ENCODE data around the gene UNKL. TPM values are rescaled to one million over a fixed set of nuclear protein-coding genes. Genes with fewer than 3 reads are reported as not detected.

The UNKL gene
- total and polyA plus RNA-seq, 2 experiments from 2014 or later: 6.1 to 13.0 TPM

DNA sequence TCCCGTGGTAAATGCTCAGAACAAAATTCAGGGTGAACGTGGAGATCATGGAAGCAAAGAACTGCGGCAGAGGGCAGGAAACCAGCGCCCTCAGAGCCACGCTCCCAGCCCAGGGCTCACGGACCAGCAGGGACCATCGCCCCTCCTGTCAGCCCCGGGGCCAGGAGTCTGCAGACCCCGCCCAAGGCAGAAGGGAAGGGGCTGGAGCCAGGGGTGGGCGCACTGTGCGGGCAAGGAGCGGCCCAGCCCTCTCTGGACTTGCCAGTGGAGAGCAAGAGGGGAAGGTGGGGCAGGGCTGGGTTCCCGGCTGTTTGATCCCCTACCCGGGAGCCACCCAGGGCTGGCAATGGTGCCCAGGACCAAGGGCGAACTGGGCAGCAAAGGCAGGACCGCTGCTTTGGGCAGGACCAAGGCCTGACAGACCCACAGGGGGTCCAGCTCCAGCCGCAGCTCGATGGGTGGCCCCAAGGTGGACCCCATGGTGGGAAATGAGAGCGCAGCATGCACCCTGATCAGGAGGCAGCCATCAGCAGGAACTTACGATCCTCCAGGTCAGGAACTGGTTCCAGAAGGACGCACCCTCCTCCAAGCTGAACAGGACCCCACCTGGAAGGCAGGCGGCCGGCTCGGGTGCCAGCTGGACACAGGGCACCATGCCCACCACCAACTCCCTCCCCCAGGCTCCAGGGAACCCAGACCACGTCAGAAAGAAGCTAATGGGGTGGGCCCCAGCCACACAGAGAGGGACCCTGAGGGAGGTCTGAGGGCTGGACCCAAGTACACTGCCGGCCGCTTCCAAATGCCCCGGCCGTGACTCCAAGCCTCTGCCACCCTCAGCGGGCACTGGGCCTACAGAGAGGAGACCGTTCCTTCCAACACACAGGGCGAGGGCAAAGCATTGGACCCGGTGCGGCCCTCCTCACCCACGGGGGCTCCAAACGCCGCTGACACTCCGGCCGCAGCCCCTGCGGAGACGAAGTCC, 41.0 kb upstream of the UNKL start:
- no peak for DNase-seq
- no peaks in the 10 kb centered on the region for H3K4me1 ChIP-seq (ENCODE audit: insufficient read depth)
- H4K20me1 ChIP-seq (ENCODE audit: insufficient read depth): no peaks in the 10 kb centered on the region
- H3K9ac ChIP-seq: no peak overlapping the region
- H3K4me2 ChIP-seq (ENCODE audit: unreplicated experiment): no peak overlapping the region
- WGBS, 2 experiments (ENCODE audit: low coverage in 1 of 2, low lambda C conversion rate in 2 of 2, missing lambda C conversion rate in 2 of 2): 94 to 95% methylated on average over 39 to 41 of the region's 41 CpGs
- no peaks in the 10 kb centered on the region for H3K79me2 ChIP-seq (ENCODE audit: insufficient read depth)
- no peaks in the 10 kb centered on the region for H3K9me2 ChIP-seq (ENCODE audit: insufficient read depth)
- no peaks in the 10 kb centered on the region for H3K9me3 ChIP-seq (ENCODE audit: low read depth)
- no peak overlapping the region for H3K4me3 ChIP-seq
- H3K27me3 ChIP-seq (replicated peaks; ENCODE audit: insufficient read depth): no peaks in the 10 kb centered on the region
- no peak overlapping the region for H3K27ac ChIP-seq
- no peaks in the 10 kb centered on the region for H3F3A ChIP-seq (ENCODE audit: insufficient read depth)
- in situ Hi-C loops (cut with MboI): no loop called here
- no peaks in the 10 kb centered on the region for H3K36me3 ChIP-seq (ENCODE audit: low read depth)
- no peak overlapping the region for H2AFZ ChIP-seq
- TF ChIP-seq EZH2phosphoT487 (IDR thresholded peaks at IDR 0.05; ENCODE audit: insufficient read depth, low read depth) (no peak), EZH2 (IDR thresholded peaks at IDR 0.05; ENCODE audit: insufficient read depth, poor library complexity, severe bottlenecking) (no peak)

DNA sequence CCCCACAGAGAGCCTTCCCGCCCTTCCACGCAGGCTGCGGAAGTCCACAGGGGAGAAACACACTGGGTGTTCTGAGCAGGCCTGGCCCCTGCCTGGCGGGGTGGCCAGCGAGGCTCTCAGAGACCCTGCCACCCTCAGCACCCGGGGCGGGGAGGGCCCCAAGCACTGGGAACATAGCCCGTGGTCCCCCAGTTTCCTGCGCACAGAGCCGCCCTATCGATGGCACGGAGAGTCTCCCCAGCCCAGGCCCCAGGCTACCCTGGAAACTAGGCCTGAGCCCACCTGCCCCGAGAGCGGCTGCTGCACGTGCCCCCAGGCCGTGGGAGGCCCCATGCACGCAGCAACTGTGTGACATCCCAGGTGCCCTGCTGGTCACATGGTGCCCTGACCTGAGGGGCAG, 40.1 kb upstream of the UNKL start:
- Histone ChIP-seq H3K9ac (no peak overlapping the region), H3K4me1 (ENCODE audit: insufficient read depth) (no peaks in the 10 kb centered on the region), H3K9me3 (ENCODE audit: low read depth) (no peaks in the 10 kb centered on the region), H3F3A (ENCODE audit: insufficient read depth) (no peaks in the 10 kb centered on the region), H3K4me2 (ENCODE audit: unreplicated experiment) (no peak overlapping the region), H3K36me3 (ENCODE audit: low read depth) (no peaks in the 10 kb centered on the region), H3K4me3 (no peak overlapping the region), H3K9me2 (ENCODE audit: insufficient read depth) (no peaks in the 10 kb centered on the region), H2AFZ (no peak overlapping the region), H3K27me3 (replicated peaks; ENCODE audit: insufficient read depth) (no peaks in the 10 kb centered on the region), H4K20me1 (ENCODE audit: insufficient read depth) (no peaks in the 10 kb centered on the region), H3K27ac (no peak overlapping the region), H3K79me2 (ENCODE audit: insufficient read depth) (no peaks in the 10 kb centered on the region)
- 93 to 94% methylated on average over 14 to 17 of the region's 17 CpGs for WGBS, 2 experiments (ENCODE audit: low coverage in 1 of 2, low lambda C conversion rate in 2 of 2, missing lambda C conversion rate in 2 of 2)
- no peak for TF ChIP-seq EZH2 (IDR thresholded peaks at IDR 0.05; ENCODE audit: insufficient read depth, poor library complexity, severe bottlenecking)
- TF ChIP-seq EZH2phosphoT487 (IDR thresholded peaks at IDR 0.05; ENCODE audit: insufficient read depth, low read depth): no peak
- in situ Hi-C loops (cut with MboI): no loop called here
- DNase-seq: no peak

DNA sequence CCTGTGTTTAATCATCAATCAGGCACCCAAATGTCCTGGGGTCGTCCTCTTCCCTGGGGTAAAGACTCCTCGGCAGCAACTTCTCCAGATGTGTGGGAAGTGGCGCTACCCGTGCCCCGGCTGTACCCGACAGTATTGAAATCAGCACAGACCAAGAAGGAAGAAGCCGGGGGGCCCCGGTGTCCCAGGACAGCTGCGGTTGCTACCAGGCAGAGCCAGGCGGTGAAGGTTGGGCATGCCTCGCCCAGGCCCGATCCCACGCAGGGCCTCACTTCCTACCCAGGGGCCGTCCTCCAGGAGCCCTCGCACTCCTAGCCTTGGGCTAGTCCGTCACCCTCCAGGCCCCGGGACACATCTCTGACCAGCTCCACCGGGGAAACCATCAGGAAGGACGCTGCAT, 38.8 kb upstream of the UNKL start:
- in situ Hi-C loops (cut with MboI): no loop called here
- Histone ChIP-seq H3K9me3 (ENCODE audit: low read depth) (no peaks in the 10 kb centered on the region), H3K79me2 (ENCODE audit: insufficient read depth) (no peaks in the 10 kb centered on the region), H3F3A (ENCODE audit: insufficient read depth) (no peaks in the 10 kb centered on the region), H3K4me1 (ENCODE audit: insufficient read depth) (no peaks in the 10 kb centered on the region), H3K27ac (no peak overlapping the region), H3K27me3 (replicated peaks; ENCODE audit: insufficient read depth) (no peaks in the 10 kb centered on the region), H3K9me2 (ENCODE audit: insufficient read depth) (no peaks in the 10 kb centered on the region), H3K36me3 (ENCODE audit: low read depth) (no peaks in the 10 kb centered on the region), H2AFZ (no peak overlapping the region), H4K20me1 (ENCODE audit: insufficient read depth) (no peaks in the 10 kb centered on the region), H3K9ac (no peak overlapping the region), H3K4me2 (ENCODE audit: unreplicated experiment) (no peak overlapping the region), H3K4me3 (no peak overlapping the region)
- TF ChIP-seq EZH2phosphoT487 (IDR thresholded peaks at IDR 0.05; ENCODE audit: insufficient read depth, low read depth) (no peak), EZH2 (IDR thresholded peaks at IDR 0.05; ENCODE audit: insufficient read depth, poor library complexity, severe bottlenecking) (no peak)
- 91 to 93% methylated on average over 17 to 18 of the region's 19 CpGs for WGBS, 2 experiments (ENCODE audit: low coverage in 1 of 2, low lambda C conversion rate in 2 of 2, missing lambda C conversion rate in 2 of 2)
- no peak for DNase-seq

- no peak for TF ChIP-seq EZH2phosphoT487 (IDR thresholded peaks at IDR 0.05; ENCODE audit: insufficient read depth, low read depth)
- TF ChIP-seq EZH2 (IDR thresholded peaks at IDR 0.05; ENCODE audit: insufficient read depth, poor library complexity, severe bottlenecking): no peak
- no peaks in the 10 kb centered on the region for H3K36me3 ChIP-seq (ENCODE audit: low read depth)
- in situ Hi-C loops (cut with MboI): no loop called here
- no peak overlapping the region for H3K27ac ChIP-seq
- no peaks in the 10 kb centered on the region for H4K20me1 ChIP-seq (ENCODE audit: insufficient read depth)
- H3K9ac ChIP-seq: no peak overlapping the region
- no peaks in the 10 kb centered on the region for H3K9me2 ChIP-seq (ENCODE audit: insufficient read depth)
- H3F3A ChIP-seq (ENCODE audit: insufficient read depth): no peaks in the 10 kb centered on the region
- no peak overlapping the region for H3K4me2 ChIP-seq (ENCODE audit: unreplicated experiment)
- H3K9me3 ChIP-seq (ENCODE audit: low read depth): no peaks in the 10 kb centered on the region
- H3K4me1 ChIP-seq (ENCODE audit: insufficient read depth): no peaks in the 10 kb centered on the region
- H3K27me3 ChIP-seq (replicated peaks; ENCODE audit: insufficient read depth): no peaks in the 10 kb centered on the region
- no peak overlapping the region for H2AFZ ChIP-seq
- H3K4me3 ChIP-seq: no peak overlapping the region
- no peak for DNase-seq
- WGBS, 2 experiments (ENCODE audit: low coverage in 1 of 2, low lambda C conversion rate in 2 of 2, missing lambda C conversion rate in 2 of 2): 95 to 96% methylated on average over 15 to 20 of the region's 20 CpGs
- H3K79me2 ChIP-seq (ENCODE audit: insufficient read depth): no peaks in the 10 kb centered on the region
Observed at GRCh38 chr16:1452530-1452929, 38.0 kb upstream of the UNKL start.

All from GM23248 (cell line).